HTERT RPE-1 (cell line): ENCODE measurements around the gene TCEA3.

Experiments used
- in situ Hi-C: fragments of 300-500 bp; cut with MboI; formaldehyde crosslinking; loops from 4 replicates; pipeline ENCODE4 v1.14.3; 2020; ENCODE audit warnings: low sequenced_read_pairs

TCEA3 gene

GRCh38 chr1:23422241-23422877, 2.2 kb downstream of the TCEA3 start:
- in situ Hi-C loops: no loop called here

DNA sequence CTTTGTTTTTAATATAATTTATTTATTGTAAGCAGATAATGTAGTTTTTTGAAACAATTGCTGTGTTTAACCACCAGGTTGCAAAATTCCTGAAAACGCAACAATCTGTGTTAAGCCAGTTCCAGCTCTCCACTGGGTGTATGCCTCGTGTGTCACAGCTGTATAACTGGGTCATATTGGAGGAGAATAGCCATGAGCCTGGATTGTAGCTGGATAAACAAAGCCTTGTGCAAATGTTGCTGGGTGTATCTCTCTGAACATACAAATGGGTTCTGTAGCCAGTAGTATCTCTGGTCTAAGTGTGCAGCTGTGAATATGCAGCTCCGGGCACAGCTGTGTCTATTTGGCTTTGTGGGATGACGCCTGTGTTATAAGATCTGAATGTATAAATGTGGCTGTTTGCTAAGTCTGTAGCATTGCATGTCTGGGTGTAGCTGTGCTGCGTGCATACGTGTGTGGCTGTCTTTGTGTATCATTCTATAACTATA, 2.8 kb downstream of the TCEA3 start:
- in situ Hi-C loops: no loop called here

GRCh38 chr1:23421343-23421742, 3.2 kb downstream of the TCEA3 start:
- in situ Hi-C loops: no loop called here

GRCh38 chr1:23420778-23421177, 3.8 kb downstream of the TCEA3 start:
- in situ Hi-C loops: no loop called here

GRCh38 chr1:23419180-23419579, 5.4 kb downstream of the TCEA3 start:
- in situ Hi-C loops: no loop called here

GRCh38 chr1:23417570-23417969, 7.0 kb downstream of the TCEA3 start:
- in situ Hi-C loops: no loop called here

GRCh38 chr1:23416964-23417363, 7.6 kb downstream of the TCEA3 start:
- in situ Hi-C loops: no loop called here

- in situ Hi-C loops: no loop called here
Observed at GRCh38 chr1:23408797-23409290, 15.7 kb downstream of the TCEA3 start.

DNA sequence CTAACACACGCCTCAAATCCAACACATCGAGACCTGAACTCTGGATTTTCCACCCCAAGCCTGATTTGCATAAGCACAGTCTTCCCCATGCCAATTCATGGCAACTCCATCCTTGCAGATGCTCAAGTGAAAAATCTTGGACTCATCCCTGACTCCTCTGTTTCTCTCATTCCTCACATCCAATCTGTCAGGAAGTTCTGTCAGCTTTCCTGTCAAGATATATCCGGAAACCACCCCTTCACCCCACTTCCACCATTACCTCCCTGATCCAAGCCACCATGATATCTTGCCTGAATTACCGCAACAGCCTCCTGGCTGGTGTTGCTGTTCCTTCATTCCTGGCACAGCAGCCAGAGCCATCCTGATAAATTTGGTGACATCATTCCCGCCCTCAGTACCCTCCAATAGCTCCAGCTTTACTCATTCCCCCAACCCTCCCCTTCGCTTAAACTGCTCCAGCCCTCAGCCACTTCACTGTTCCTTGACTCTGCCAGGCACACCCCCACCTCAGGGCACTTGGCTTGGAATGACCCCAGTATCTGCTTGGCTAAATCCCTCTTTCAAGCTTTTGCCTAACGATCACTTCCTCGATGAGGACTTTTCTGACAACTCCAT, 17.4 kb downstream of the TCEA3 start:
- in situ Hi-C loops: no loop called here

GRCh38 chr1:23405946-23406345, 18.6 kb downstream of the TCEA3 start:
- in situ Hi-C loops: no loop called here

- in situ Hi-C loops: no loop called here
Observed at GRCh38 chr1:23403735-23404486, 20.6 kb downstream of the TCEA3 start.

GRCh38 chr1:23403355-23403734, 21.2 kb downstream of the TCEA3 start:
- in situ Hi-C loops: no loop called here

DNA sequence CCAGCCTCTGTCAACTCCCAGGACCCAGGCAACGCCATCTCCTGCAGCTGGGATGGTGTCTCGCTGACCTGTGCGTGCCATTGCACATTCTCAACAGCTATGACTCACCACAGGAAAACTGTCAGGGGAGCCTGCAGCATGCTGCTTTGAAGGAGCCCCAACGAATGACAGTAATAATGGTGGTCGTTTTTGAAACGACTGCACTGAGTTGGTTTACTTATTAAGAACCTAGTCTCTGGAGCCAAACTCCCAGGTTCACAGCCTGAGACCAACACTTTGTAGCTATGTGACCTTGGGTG, 21.6 kb downstream of the TCEA3 start:
- in situ Hi-C loops: no loop called here

- in situ Hi-C loops: no loop called here
Observed at GRCh38 chr1:23402286-23403037, 22.1 kb downstream of the TCEA3 start.

GRCh38 chr1:23401313-23401712, 23.2 kb downstream of the TCEA3 start:
- in situ Hi-C loops: no loop called here

DNA sequence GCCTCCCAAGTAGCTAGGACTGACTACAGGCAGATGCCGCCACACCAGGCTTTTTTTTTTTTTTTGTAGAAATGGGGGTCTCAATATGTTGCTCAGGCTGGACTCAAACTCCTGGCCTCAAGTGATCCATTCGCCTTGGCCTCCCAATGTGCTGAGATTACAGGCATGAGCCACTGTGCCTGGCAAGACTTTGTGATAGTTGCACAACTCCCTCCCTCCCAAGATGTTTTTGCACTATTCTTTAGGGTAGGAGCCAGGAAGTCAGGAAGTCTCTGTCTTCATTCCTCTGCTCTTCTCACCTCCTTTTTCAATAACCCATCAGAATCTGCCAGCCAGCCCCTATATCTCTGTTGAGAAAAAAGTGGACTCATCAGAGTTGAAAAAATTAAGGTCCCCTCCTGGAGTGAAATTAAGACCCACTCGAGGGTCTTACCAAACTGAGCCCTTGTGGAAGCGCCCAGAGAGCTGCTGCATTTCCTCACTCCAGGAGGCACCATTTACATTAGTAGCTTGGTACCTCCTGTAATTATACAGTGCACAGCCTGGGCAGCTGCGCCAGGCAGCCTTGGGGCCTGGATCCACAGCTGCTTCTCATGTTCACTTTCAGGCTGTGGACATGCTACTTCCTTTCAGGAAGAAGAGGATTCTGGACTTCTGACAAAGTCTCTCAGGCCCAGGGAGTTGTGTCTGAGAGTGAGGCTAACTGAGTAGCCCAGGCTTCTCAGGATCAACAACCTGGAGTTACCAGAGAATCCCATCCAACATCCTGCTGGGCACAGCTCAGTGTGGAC, 24.0 kb downstream of the TCEA3 start:
- in situ Hi-C loops: no loop called here

DNA sequence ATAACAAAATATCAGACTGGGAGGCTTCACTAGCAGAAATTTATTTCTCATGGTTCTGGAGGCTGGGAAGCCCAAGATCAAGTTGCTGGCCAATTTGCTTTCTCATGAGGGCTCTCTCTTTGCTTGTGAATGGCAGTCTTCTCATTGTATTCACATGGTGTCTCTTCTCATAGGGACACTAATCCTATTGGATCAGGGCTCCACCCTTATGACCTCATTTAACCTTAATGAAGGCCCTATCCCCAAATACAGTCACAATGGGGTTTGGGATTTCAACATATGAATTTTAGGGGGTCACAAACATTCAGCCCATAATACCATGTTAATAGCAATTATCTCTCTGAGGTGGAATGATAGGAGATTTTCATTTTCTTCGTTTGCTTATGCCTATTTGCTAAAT, 25.3 kb downstream of the TCEA3 start:
- in situ Hi-C loops: no loop called here

DNA sequence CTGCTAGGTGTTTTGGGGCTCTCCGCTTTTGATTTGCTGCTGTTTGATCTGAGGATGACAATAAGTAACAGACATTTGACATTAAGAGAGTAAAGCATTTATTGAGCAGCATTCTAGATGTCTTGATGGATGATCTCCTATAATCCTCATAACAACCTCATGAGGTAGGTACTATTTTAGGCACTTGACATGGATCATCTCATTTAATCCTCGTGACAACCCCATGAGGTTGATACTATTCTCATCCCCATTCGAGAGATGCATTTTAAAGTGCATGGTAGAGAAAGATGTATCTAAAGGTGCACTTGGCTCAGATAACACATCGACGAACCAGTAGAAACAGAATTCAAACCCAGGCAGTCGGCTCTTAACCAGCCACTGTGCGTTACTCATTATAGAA, 26.6 kb downstream of the TCEA3 start:
- in situ Hi-C loops: no loop called here

DNA sequence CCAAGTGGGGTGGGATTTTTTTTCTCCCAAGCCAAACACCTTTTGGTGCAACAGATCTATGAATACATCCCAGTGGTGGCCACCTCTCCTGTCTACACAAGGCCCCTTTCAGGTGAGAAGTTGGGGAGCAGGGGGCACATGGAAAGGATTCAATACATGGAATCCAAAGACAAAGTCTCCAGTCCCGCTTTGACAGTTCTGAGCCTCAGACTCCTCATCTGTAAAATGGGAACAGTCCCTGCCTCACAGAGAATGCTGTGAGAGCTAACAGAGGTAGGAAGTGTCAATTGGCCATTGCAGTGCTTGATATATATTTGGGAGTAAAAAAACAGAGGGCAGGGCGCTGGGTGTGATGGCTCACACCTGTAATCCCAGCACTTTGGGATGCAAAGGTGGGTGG, 28.2 kb downstream of the TCEA3 start:
- in situ Hi-C loops: no loop called here

- in situ Hi-C loops: no loop called here
Observed at GRCh38 chr1:23395849-23396248, 28.7 kb downstream of the TCEA3 start.
